HL-60/S4 treated with phorbol 12-myristate 13-acetate at 8.2 ng/mL for 4 days and 3 days (cell line): ENCODE data around the gene GAGE12J.
"Not testable (repeated sequence)": the region's sequence is repeated elsewhere in the genome, so short reads cannot be mapped to it uniquely, and the experiment has no call there.

Source experiments
- in situ Hi-C: fragments of 300-500 bp; cut with MboI; formaldehyde crosslinking; loops from 2 replicates; pipeline ENCODE4 v1.15.0; 2022; ENCODE audit warnings: low sequenced_read_pairs

The GAGE12J gene

DNA sequence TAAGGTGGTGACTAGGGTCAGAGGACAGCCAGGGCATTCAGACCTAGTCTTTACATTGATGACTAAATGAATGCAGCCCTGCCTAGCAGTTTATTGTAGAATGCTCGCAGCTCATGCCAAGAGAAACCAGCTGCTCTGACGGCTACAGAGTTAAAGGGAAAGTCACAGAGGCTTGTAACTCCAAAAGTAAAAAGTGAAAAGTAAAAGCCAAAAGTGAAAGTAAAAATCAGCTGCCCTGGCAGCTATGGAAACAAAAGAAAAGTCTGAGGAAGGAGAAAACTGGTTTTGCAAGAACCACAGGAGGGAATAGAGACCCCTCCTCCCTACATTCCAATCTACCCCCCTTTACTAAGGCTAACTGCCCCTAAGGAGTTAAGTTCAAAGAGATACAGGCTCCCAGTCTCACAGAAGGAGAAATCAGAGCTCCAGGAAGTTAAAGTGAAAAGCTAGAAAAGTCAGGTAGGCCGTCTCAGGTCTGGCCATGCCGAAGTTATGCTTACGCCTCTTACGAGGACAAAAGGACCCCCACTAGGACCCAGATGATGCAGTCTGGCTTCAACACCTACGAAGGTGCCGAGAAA is 12.3 kb upstream of the GAGE12J start:
- in situ Hi-C loops, result no loop called here

DNA sequence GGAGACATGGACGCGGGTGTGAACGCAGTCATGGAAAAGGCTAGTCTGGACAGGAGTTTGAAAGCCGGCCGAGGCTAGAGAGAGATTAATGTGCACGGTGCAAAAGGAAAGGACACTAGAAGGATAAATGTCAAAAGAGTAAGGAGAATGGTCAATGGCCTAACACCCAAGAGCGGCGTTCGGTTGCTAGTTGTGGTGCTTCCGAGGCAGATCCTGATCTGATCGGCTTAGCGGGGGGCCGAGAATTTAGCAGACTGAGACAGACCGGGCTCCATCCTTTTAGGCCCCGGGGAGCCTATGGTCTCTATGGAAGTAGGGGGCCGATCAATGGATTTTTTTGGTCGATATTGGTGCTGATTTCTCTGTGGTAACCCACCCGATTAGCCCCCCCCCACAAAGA is 11.5 kb upstream of the GAGE12J start:
- in situ Hi-C loops, result no loop called here

GRCh38 chrX:49312176-49312575 is 9.7 kb upstream of the GAGE12J start:
- in situ Hi-C loops, result no loop called here

DNA sequence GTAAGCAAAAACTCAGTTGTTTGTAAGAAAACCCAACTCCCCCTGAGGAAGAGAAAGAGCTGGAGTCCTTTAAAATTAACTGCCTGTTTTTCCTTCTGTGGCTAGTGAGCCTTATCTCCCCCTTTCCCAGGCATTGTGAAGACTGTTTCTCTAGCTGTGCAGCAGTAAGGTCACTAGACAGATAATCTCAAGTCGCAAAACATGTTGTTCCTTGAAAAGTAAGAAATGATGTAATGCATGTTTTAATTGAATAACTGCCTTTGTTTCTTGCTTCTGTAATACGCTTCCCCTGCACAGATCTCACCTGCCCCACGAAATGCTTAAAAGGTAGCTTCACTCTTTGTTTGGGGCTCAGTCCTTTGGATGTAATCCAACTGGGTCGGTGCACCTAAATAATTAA is 5.8 kb upstream of the GAGE12J start:
- in situ Hi-C loops, result no loop called here

DNA sequence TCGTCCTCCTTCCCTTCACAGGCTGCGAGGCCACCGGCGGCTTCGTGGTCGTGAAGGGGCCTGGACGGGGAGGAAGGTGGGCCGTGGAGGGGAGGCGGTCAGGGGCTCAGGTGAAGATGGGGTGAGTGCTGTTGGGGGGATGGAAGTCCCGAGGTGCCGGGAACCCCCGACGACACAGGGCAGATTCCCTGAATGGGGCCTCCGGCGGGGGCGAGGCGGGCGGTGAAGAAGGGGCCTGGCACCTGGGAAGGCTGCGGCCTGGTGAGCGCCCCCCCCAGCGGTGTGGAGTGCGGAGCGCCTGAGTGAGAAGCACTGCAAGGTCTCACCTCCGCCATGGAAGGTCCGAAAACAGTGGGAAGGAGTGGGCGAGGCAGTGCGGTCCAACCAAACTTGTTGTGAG is 429 bp downstream of the GAGE12J start:
- in situ Hi-C loops, result not testable (repeated sequence)

DNA sequence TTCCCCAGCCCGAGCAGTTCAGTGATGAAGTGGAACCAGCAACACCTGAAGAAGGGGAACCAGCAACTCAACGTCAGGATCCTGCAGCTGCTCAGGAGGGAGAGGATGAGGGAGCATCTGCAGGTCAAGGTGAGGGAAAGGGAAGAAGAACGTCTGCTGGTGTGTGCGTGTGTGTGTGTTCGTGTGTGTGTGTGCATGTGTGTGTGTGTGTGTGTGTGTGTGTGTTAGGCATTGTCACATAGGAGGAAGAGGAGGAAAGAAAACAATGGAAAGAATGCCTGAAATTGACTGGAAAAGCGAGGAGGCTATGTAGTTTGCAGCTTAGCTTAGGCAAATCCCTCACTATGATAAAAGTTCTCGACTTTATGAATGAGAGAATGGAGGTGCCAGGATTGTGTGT is 1.9 kb downstream of the GAGE12J start:
- in situ Hi-C loops, result not testable (repeated sequence)

- in situ Hi-C loops, result not testable (repeated sequence)
Observed at GRCh38 chrX:49330421-49330820, 8.6 kb downstream of the GAGE12J start.

DNA sequence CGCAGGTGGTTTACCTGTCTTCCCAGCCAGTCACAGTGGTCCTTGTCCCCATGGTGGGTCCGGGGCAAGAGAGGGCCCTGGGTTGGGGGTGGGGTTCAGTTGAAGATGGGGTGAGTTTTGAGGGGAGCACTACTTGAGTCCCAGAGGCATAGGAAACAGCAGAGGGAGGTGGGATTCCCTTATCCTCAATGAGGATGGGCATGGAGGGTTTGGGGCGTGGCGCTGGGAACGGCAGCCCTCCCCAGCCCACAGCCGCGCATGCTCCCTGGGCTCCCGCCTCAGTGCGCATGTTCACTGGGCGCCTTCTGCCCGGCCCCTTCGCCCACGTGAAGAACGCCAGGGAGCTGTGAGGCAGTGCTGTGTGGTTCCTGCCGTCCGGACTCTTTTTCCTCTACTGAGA is 9.4 kb downstream of the GAGE12J start, which contains the start of gene GAGE13:
Gene GAGE13, plus strand, starts transcription at position 301 of the 400 bp plus-strand sequence. CDS start 1,156 bp downstream, outside the sequence.
- in situ Hi-C loops, result not testable (repeated sequence)

GRCh38 chrX:49331841-49332240 is 10.0 kb downstream of the GAGE12J start:
- in situ Hi-C loops, result not testable (repeated sequence)

GRCh38 chrX:49341449-49341848 is 19.6 kb downstream of the GAGE12J start:
- in situ Hi-C loops, result not testable (repeated sequence)

GRCh38 chrX:49344496-49345175 is 22.8 kb downstream of the GAGE12J start:
- in situ Hi-C loops, result not testable (repeated sequence)

GRCh38 chrX:49345402-49345801 is 23.6 kb downstream of the GAGE12J start:
- in situ Hi-C loops, result not testable (repeated sequence)

DNA sequence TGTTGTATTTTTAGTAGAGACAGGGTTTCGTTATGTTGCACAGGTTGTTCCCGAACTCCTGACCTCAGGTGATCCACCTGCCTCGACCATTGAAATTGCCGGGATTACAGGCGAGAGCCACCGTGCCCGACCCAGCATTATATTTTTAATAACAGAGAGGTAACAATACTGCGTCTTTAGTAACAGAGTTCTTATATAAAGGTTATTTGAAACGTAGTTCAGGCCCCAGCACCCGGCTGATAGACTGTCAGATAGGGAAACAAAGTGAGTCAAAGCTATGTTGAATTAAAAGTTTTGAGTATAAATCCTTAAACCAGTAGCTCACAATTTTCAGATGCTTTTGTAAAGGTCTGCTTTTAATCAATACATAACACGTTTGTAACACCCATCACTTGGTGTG is 24.3 kb downstream of the GAGE12J start:
- in situ Hi-C loops, result not testable (repeated sequence)
